Tibial artery (tissue), 4 donors: ENCODE measurements around the gene ATF3.

Experiments
- DNase-seq, 2 donors: peaks; one replicate each; pipeline ENCODE4 v3.0.0-alpha.2; 2019
- H3K27ac ChIP-seq, 2 donors: fragments of 200-600 bp; sonication (generic) in 1 of 2; 1 replicate in 1 of 2; 2 replicates in 1 of 2; pipeline ENCODE4 v1.5.1; 2018 to 2019; ENCODE audit warnings: mild to moderate bottlenecking in 1 of 2
- H3K27me3 ChIP-seq, 2 donors: fragments of 200-600 bp; sonication (generic) in 1 of 2; one replicate each; pipeline versions ENCODE4 v1.5.1 to v1.6.0; 2016 to 2019
- H3K36me3 ChIP-seq, 3 donors: fragments of 200-600 bp; sonication (generic) in 2 of 3; one replicate each; pipeline ENCODE4 v1.5.1; 2016 to 2019; ENCODE audit warnings: mild to moderate bottlenecking in 2 of 3
- H3K4me1 ChIP-seq, 4 donors: fragments of 200-600 bp; sonication (generic) in 2 of 4; 1 replicate in 3 of 4; 2 replicates in 1 of 4; pipeline ENCODE4 v1.5.1; 2016 to 2019
- H3K4me3 ChIP-seq, 2 donors: fragments of 200-600 bp; sonication (generic) in 1 of 2; 1 replicate in 1 of 2; 2 replicates in 1 of 2; pipeline ENCODE4 v1.5.1; 2018 to 2019; ENCODE audit warnings: mild to moderate bottlenecking in 2 of 2
- H3K9me3 ChIP-seq, 3 donors: fragments of 200-600 bp; sonication (generic) in 1 of 3; one replicate each; pipeline ENCODE4 v1.5.1; 2016 to 2019
- intact Hi-C: fragments of 100-400 bp; cut with DNase I; formaldehyde crosslinking; loops from one replicate; pipeline ENCODE4 v1.15.0; 2023; ENCODE audit warnings: low total_unique reads
- TF ChIP-seq, protein P1 (sequence below), 2 experiments: fragments of 200-600 bp in 1 of 2; fragments of 450-650 bp in 1 of 2; IDR thresholded peaks; one replicate each; pipeline ENCODE4 v1.5.1; 2017 to 2019; ENCODE audit warnings: antibody characterized with exemption in 2 of 2, mild to moderate bottlenecking in 1 of 2, moderate library complexity in 1 of 2

ATF3 gene

DNA sequence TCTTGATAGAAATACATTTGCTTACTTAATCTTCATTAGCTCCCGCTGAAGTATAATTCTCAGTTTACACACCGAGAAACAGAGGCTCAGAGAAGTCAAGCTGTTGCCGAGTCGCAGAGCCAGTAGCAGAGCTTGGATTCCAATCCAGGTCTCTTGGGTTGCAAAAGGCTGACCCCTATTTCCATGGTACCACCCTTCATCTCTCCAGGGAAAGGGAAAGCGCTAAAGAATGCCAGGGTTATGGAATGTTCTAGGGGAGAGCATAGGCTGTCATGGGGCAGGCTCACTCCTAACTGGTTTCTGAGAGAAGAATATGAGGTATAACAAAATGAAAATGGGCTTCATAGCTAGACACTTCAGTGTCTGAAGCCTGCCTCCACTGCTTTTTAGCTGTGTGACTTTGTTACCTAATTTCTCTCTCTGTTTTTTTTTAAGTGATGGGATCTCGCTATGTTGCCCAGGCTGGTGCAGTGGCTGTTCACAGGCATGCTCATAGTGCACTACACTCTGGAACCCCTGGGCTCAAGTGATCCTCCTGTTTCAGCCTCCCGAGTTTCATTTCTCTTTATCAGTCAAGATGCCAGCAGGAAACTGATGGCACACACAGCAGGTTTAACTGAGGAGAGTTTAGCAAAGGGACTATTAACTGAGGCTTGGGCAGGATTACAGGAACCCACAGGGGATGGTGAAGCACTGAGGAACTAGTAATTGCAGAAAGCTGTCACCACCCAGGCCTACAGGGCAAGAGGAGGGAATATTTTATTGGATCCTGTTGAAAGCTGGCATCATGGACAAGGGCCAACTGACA is 25.5 kb upstream of the ATF3 start:
- intact Hi-C loops = no loop called here
- Histone ChIP-seq H3K27ac (no peak overlapping the region), H3K9me3 (no peaks in the 10 kb centered on the region), H3K4me3 (no peak overlapping the region), H3K36me3 (no peaks in the 10 kb centered on the region), H3K4me1 (peaks cover 0 to 20% (median 5%) of the 10 kb centered on the region in 4 donors), H3K27me3 (peaks cover 0 to 11% of the 10 kb centered on the region in 2 donors)
- TF ChIP-seq, protein P1, sequence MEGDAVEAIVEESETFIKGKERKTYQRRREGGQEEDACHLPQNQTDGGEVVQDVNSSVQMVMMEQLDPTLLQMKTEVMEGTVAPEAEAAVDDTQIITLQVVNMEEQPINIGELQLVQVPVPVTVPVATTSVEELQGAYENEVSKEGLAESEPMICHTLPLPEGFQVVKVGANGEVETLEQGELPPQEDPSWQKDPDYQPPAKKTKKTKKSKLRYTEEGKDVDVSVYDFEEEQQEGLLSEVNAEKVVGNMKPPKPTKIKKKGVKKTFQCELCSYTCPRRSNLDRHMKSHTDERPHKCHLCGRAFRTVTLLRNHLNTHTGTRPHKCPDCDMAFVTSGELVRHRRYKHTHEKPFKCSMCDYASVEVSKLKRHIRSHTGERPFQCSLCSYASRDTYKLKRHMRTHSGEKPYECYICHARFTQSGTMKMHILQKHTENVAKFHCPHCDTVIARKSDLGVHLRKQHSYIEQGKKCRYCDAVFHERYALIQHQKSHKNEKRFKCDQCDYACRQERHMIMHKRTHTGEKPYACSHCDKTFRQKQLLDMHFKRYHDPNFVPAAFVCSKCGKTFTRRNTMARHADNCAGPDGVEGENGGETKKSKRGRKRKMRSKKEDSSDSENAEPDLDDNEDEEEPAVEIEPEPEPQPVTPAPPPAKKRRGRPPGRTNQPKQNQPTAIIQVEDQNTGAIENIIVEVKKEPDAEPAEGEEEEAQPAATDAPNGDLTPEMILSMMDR (IDR thresholded peaks at IDR 0.05) = no peak
- no peak for DNase-seq

DNA sequence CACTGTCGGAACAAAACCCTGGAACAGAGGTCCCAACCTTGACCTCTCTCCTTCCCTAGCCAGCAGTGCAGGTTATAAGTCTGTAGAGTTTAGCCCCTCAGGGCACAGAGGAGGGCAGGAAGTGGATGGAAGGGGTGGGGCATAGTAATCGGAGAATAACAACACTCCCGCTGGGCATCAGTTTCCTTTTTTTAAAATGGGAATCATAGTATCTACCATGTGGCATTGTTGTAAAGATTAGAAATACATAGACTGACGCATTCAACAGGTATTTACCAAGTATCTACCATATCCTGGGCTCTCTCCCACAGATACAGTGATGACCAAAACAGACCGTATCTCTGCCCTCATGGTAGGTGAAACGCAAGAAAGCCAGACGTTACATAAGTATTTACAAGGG is 24.9 kb upstream of the ATF3 start:
- DNase-seq = no peak
- intact Hi-C loops = no loop called here
- H3K27me3 ChIP-seq = peaks cover 0 to 13% of the 10 kb centered on the region in 2 donors
- no peaks in the 10 kb centered on the region for H3K36me3 ChIP-seq
- TF ChIP-seq, protein P1 (IDR thresholded peaks at IDR 0.05) = no peak
- peaks cover 0 to 20% (median 5%) of the 10 kb centered on the region in 4 donors for H3K4me1 ChIP-seq
- no peaks in the 10 kb centered on the region for H3K9me3 ChIP-seq
- H3K4me3 ChIP-seq = no peak overlapping the region
- no peak overlapping the region for H3K27ac ChIP-seq

DNA sequence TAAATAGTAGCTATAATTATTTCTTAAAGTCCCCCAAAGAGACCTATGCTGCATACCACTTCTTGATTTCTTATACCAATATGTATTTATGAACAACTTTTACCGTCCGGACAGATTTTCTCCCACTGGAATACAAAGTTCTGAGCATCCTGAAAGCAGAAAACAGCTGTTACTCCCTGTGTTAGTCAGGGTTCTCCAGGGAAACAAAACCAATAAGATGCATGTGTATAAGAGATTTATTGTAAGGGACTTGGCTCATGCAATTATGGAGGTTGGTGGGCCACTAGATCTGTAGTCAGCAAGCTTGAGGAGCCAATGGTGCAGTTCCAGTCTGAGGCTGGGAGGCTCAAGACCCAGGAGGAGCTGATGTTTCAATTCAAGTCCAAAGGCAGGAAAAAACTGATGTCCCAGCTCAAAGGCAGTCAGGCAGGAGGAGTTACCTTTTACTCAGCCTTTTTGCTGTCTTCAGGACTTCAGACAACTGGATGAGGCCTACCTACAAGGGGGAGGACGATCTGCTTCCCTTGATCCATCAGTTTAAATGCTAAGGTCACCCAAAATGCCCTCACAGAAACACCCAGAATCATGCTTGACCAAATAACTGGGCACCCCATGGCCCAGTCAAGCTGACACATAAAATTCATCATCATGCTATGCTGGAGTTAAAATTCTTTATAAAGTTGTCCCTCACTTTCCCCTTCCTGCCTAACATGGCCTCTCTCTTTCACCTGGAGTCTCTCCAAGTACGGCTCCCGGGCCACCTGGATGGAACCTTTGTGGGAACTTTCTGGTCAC is 24.3 kb upstream of the ATF3 start:
- peaks cover 0 to 13% of the 10 kb centered on the region in 2 donors for H3K27me3 ChIP-seq
- no peaks in the 10 kb centered on the region for H3K9me3 ChIP-seq
- intact Hi-C loops = no loop called here
- H3K36me3 ChIP-seq = no peaks in the 10 kb centered on the region
- no peak for DNase-seq
- TF ChIP-seq, protein P1 (IDR thresholded peaks at IDR 0.05) = no peak
- no peak overlapping the region for H3K27ac ChIP-seq
- no peak overlapping the region for H3K4me3 ChIP-seq
- peaks cover 0 to 20% (median 5%) of the 10 kb centered on the region in 4 donors for H3K4me1 ChIP-seq

DNA sequence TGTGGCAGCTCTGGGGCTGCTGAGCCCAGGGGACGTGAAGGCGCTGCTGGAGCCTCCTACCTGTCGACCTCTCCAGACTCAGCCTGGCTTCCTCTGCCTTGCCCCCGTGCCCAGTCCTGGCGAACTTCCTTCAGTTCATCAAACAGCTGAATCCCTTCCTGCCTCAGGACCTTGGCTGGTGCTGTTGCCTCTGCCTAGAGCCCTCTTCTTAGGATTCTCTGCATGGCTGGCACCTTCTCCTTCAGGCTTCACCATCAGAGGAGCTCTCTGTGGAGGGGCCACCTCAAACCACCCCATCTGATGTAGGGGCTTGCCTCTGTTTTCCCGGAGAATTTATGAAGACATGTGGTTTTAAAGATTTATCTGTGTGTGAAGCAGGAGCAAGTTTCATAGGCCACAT is 23.4 kb upstream of the ATF3 start:
- intact Hi-C loops = no loop called here

DNA sequence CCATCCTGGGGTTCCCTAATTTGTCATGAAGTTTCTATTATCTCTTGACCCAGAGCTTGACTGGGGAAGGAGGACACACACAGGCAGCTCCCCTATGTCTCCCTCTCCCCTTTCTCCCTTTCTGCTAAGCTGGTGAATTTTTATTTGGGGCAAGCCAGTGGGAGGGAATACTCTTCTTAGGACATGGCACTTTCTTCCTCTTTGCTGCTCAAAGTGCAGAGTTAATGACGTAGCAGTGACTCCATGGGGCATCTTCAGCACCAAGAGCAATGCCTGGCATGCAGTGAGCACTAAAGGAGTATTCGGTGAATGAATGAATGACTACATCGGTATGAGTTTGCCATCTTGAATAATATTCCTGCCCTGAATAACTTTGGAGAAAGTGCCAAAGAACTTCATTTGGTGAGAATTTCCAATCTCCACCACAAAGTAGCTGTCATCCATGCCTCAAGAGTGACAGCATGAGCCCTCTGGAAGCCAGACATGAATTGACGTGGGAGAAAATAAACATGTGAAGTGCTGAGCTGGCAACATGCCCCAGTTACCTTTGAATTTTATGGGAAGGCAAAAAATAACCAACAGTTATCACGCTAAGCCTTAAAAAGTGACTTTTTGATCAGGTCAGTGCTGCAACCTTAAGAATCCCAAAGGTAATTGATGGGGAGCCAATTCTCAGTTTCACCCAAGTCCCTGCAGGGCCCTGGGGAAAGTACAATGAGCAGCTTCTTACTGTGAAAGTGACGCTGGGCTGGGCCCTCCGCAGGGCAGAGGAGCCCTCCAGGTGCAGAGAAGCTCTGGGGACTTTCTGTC is 22.1 kb upstream of the ATF3 start:
- H3K4me3 ChIP-seq = no peak overlapping the region
- H3K9me3 ChIP-seq = no peaks in the 10 kb centered on the region
- H3K36me3 ChIP-seq = no peaks in the 10 kb centered on the region
- peaks cover 0 to 13% (median 0%) of the 10 kb centered on the region in 4 donors for H3K4me1 ChIP-seq
- peaks cover 0 to 22% of the 10 kb centered on the region in 2 donors for H3K27me3 ChIP-seq
- DNase-seq = no peak
- no peak overlapping the region for H3K27ac ChIP-seq
- TF ChIP-seq, protein P1 (IDR thresholded peaks at IDR 0.05) = no peak
- intact Hi-C loops = no loop called here

More for the DNA sequence above, 23.4 kb upstream of the ATF3 start:
- TF ChIP-seq, protein P1 (IDR thresholded peaks at IDR 0.05) = no peak
- no peak for DNase-seq
- Histone ChIP-seq H3K9me3 (no peaks in the 10 kb centered on the region), H3K36me3 (no peaks in the 10 kb centered on the region), H3K27me3 (peaks cover 0 to 13% of the 10 kb centered on the region in 2 donors), H3K27ac (no peak overlapping the region), H3K4me1 (peaks cover 0 to 17% (median 2%) of the 10 kb centered on the region in 4 donors), H3K4me3 (no peak overlapping the region)
